ENCODE measurements around the gene MSI2.

The MSI2 gene

GRCh38 chr17:57461082-57461481 is 204.8 kb downstream of the MSI2 start:
- DNase-seq (ENCODE audit: low spot score): no peak

DNA sequence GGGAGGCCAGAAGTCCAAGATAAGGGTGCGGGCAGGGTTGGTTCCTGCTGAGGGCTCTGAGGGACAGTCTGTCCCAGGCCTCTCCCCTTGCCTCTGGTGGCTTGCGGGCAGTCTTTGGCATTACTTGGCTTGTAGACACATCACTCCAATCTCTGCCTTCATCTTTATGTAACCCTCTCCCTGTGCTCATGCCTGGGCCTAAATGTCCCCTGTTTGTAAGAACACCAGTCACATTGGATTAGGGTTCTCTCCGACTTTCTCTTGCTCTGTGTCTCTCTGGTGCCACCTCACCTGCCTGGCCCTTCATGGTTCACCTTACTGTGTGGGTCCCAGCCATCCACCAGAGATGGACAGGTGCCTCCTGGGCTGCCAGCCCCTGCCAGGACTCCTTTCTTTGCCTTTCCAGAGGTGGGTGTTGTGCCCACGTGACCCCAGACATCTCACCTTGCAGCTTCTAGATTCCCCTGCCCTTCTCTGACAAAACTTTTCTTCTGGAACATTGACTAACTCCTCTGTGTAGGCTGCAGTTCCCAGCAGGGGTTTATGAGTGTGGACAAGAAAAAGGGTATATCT is 205.8 kb downstream of the MSI2 start:
- DNase-seq (ENCODE audit: low spot score): no peak

DNA sequence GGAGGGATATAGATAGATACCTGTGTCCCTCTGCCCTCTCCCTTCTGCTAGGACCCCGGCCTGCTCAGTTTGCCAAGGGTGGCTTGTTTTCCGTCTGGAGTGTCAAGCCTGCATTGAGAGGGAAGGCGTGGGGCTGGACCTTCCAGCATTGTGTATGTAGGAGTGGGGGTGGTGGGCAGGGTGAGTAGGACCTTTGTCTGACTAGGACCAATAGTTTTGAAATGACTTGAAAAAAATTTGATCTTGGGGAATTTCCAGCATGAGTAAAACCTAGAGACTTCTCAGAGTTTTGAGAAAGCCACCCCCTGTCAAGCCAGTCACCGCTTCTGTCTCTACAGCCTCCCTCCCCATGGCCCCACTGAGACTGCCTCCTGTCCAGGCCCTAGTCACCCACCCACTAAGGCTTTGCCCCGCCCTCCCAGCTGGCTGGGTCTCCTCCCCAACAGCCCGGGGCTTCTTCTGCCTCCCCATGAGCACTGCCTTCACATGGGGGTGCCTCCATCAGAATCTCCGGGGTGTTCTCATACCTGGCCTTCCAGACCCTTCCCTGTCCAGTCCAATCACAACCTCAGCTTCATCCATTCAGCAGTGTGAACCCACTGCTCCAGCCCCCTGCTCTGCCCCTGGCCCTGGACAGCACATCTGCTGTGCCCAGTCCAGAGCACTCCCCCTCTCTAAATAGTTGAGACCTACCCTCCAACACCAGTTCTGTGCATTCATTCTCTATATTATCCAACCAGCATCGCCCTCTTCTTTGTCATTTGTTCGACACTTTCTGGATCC is 207.0 kb downstream of the MSI2 start:
- DNase-seq (ENCODE audit: low spot score): peak; percentile 73

DNA sequence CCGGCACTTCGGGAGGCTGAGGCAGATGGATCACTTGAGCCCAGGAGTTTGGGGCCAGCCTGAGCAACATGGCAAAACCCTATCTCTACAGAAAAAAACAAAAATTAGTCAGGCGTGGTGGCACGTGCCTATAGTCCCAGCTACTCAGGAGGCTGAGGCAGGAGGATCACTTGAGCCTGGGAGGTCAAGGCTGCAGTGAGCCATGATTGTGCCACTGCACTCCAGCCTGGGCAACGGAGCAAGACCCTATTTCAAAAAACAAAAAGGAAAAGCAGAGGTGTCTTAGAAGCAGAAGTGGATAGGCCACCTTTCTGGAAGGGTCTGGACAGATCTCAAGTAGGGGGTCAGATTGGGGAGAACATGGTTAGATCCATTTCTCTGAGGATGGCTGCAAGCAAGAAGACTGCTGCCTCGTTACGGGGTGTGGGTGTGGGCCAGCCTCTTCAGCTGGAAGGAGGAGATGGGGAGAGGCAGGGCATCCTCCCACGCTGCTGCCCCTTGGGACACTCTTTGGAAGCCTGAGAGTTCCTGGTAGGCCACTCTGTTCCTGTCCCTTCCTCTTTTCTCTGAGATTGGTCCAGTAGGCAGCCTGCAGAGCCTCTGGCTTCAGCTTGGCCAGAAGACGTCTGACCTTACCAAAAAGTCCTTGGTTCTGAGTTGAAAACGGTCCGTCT is 208.0 kb downstream of the MSI2 start:
- DNase-seq (ENCODE audit: low spot score): no peak

GRCh38 chr17:57465610-57466009 is 209.3 kb downstream of the MSI2 start:
- no peak for DNase-seq (ENCODE audit: low spot score)

DNA sequence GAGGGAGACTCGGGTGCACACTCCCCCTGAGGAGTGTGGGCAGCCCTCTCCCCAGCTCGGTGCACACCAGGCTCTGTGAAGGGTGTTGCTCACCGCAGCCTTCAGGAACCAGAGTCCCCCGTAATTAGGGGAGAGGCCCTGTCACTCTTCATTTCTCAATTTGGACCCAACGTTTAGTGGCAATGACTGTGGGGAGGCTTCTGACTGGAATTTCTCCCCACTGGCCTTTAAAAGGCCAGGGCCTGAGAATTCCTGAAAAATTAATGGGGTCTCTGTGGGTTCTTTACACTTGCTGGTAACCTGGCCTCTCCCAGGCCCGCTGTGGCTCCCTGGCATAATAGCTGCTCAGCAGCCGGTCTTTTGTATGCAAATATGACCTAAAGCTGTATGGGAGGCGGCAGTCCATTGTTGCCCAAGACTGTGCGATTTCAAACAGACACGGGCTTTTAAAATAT is 209.7 kb downstream of the MSI2 start:
- DNase-seq (ENCODE audit: low spot score): no peak

GRCh38 chr17:57466521-57466920 is 210.2 kb downstream of the MSI2 start:
- no peak for DNase-seq (ENCODE audit: low spot score)

DNA sequence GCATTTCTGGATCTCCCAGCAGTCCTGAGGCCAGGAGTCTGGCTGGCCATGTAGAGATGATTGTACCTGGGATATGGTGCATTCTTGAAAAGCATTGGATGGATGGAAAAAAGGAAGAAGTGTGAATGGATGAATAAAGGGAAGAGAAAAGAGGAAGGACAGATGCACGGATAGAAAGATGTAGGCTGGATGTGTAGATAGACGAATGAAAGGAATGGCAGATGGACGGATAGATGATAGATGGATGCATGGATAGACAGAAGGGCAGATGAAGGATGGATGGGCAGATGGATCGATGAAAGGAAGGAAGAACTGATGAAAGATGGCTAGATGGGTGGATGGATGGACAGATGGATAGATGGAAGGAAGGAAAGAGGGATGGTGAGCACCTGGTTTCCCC is 210.9 kb downstream of the MSI2 start:
- no peak for DNase-seq (ENCODE audit: low spot score)

DNA sequence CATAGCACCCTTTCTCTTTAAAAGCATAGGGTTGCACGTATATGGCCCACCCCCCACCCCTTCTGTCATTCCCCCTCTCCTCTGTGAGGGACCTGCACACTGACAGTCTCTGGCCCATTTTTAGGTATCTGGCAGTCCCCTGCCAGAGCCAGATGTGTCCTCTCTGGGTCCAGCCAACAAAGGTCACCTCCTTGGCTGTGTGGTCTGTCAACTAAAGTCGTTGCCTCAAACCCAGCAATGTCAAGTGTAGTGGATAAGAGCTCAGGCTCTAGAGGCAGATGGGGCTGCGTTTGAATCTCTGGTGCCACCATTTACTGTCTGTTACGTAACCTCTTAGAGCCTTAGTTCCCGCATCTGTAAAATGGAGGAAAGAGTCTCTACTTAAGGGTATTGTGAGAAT is 211.5 kb downstream of the MSI2 start:
- no peak for DNase-seq (ENCODE audit: low spot score)

DNA sequence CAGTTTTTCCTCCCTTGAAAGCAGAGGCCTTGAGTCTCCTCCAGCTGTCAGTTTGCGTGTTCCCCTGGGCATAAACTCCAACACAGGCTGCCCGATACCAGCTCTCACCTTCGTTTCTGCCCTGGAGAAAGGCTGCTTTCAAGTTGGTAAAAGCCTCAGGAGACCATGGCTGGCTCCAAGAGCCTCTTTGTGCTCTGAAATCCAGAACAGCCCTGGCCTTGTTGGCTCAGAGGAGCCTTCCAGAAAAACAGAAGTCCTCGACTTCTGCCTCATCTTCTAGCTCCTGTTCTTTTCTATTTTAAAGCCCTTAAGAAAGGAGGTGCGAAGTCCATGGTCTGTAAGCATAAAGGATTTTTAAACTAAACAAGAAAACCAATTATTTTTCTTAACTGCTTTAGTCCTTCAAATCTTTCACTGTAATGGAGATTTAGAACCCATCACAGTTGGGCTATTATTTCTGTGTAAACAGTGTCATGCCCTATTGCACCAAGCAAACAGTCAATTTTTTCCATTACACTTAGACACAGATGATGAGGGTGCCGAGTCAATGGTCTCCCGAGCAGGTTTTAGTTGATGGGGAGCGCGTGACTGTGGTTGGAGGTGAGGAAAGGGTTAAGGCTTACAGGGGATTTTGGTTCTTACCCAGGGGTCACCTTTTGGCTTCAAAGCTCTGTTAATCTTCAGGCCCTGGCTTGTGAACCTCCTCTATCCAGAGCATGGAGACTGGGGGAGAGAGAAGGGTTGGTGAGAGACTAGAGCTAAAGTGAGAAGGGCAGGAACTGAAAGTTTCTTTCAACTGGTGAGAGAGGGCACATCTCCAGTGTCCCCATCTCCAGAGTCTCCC is 212.8 kb downstream of the MSI2 start:
- no peak for DNase-seq (ENCODE audit: low spot score)

- DNase-seq (ENCODE audit: low spot score): no peak
Measured at GRCh38 chr17:57470906-57471305, 214.6 kb downstream of the MSI2 start.

- DNase-seq (ENCODE audit: low spot score): no peak
Measured at GRCh38 chr17:57471868-57472368, 215.6 kb downstream of the MSI2 start.

GRCh38 chr17:57475796-57476195 is 219.5 kb downstream of the MSI2 start:
- DNase-seq (ENCODE audit: low spot score): no peak

- DNase-seq (ENCODE audit: low spot score): no peak
Measured at GRCh38 chr17:57477522-57478362, 221.4 kb downstream of the MSI2 start.

DNA sequence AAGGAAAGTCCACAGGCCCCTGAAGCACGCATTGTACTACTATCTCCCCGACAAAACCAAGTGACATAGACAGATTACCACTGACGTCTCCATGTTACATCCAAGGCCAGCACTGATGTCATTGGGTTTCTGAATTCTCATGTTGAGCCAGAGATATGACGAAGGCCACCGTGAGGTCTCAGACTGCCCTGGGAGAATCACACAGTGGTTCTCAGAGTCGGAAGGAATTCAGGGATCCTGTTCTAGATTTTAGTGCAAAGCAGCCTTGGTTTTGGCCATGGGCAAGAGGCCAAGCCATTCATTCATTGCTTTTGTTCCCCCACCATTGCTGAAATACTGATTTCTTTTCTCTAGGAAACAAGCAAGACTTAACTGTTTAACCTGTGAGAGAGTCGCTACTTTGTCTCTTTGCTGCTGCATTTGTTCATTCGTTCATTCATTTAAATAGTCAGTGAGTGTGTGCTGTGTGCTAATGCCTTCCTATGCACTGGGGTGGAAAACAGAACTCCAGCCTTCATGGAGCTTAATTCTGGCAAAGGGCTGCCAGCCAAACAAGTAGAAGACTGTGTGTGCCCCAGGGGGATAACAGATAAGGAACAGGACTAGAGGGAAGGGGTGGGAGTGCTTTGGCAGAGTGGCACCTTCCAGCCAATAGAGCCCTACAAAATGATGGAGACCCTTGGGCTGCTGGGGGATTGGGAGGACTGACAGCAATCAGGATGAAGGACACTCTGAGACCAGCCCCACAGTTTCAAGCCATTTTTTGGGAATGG is 222.3 kb downstream of the MSI2 start:
- no peak for DNase-seq (ENCODE audit: low spot score)

- peak; percentile 33 for DNase-seq (ENCODE audit: low spot score)
Measured at GRCh38 chr17:57480438-57481196, 224.3 kb downstream of the MSI2 start.

GRCh38 chr17:57481910-57482391 is 225.6 kb downstream of the MSI2 start:
- peak; percentile 86 for DNase-seq (ENCODE audit: low spot score)

- no peak for DNase-seq (ENCODE audit: low spot score)
Measured at GRCh38 chr17:57482657-57483056, 226.3 kb downstream of the MSI2 start.

- peak; percentile 27 for DNase-seq (ENCODE audit: low spot score)
Measured at GRCh38 chr17:57484081-57484666, 227.9 kb downstream of the MSI2 start.

Data from AG08396 (cell line).